ENCODE results near the gene KCP. TPM values are rescaled to one million over a fixed set of nuclear protein-coding genes. Genes with fewer than 3 reads are reported as not detected.

Gene KCP
- total RNA-seq, 1 donor from 2014 or later = 0.09 TPM

- intact Hi-C loops (cut with micrococcal nuclease) = no loop called here
- Mint-ChIP-seq H3K36me3 (ENCODE audit: low read depth) (peaks cover 7% of the 10 kb centered on the region), H3K27me3 (peaks cover 17% of the 10 kb centered on the region), H3K9me3 (peaks cover 5% of the 10 kb centered on the region), H3K4me1 (peaks cover 20% of the 10 kb centered on the region), H3K27ac (no peak overlapping the region), H3K4me3 (no peak overlapping the region)
- DNase-seq = no peak
Observed at GRCh38 chr7:128934361-128935341, 24.1 kb upstream of the KCP start.

DNA sequence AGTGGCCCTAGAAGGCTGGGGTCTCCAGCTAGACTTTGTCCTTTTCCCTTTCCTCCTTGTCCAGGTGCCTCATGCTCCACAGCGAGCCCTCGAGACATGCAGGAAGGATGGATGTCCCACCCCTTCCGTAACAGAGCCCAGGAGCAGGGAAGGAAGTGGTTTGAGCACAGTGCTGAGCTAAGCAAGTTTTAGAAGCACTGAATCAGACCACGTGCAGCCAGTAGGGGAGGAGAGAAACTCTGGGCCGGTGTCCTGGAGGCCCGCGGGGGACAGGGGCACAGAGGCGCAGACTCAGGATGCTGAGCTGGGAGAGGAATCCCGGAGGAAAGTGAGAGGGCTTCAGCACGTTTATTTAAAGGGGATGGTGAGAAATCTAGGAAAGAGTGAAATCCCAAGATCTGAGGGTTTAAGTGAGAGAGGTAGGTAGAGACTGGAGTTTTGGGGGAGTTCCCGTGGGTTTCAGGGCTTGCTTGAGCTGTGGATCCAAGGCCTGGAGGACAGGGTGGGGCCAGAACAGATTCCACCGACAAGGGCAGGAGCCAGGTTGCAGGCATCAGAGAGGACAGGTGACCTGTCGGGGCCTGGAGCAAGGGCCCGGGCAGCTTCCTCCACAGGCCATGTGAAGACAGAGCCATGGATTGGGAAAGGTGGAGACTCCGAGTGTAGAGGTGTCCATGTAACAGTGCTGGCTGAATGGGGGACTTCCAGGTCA, 22.8 kb upstream of the KCP start:
- peak overlapping the region; percentile 79 for H3K4me3 Mint-ChIP-seq
- H3K4me1 Mint-ChIP-seq = peaks cover 14% of the 10 kb centered on the region
- H3K27me3 Mint-ChIP-seq = peaks cover 14% of the 10 kb centered on the region
- peak overlapping the region; percentile 93 for H3K27ac Mint-ChIP-seq
- peaks cover 6% of the 10 kb centered on the region for H3K36me3 Mint-ChIP-seq (ENCODE audit: low read depth)
- intact Hi-C loops (cut with micrococcal nuclease) = no loop called here
- peaks cover 5% of the 10 kb centered on the region for H3K9me3 Mint-ChIP-seq
- DNase-seq = peak; percentile 86

DNA sequence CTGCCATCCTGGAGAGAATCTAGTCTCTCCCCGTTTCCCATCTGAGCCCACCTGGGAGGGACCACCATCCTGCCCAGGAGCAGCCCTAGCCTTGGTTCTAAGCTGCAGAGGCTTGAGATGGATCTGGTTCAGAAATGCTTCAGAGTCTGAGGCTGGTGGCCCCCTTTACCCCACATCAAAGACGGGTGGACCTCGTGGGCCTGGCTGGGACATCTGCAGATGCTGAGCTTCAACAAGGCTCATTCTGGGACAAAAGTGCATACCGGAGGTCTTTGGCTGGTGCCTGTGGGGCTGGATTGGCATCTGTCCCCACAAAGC, 22.3 kb upstream of the KCP start:
- peaks cover 6% of the 10 kb centered on the region for H3K36me3 Mint-ChIP-seq (ENCODE audit: low read depth)
- no peak overlapping the region for H3K27ac Mint-ChIP-seq
- intact Hi-C loops (cut with micrococcal nuclease) = no loop called here
- peaks cover 13% of the 10 kb centered on the region for H3K27me3 Mint-ChIP-seq
- peaks cover 5% of the 10 kb centered on the region for H3K9me3 Mint-ChIP-seq
- H3K4me1 Mint-ChIP-seq = peaks cover 13% of the 10 kb centered on the region
- no peak for DNase-seq
- no peak overlapping the region for H3K4me3 Mint-ChIP-seq

GRCh38 chr7:128931965-128932861, 21.7 kb upstream of the KCP start:
- intact Hi-C loops (cut with micrococcal nuclease) = no loop called here
- Mint-ChIP-seq H3K27me3 (peaks cover 11% of the 10 kb centered on the region), H3K4me1 (peaks cover 13% of the 10 kb centered on the region), H3K36me3 (ENCODE audit: low read depth) (peaks cover 5% of the 10 kb centered on the region), H3K9me3 (peaks cover 5% of the 10 kb centered on the region), H3K27ac (peak overlapping the region; percentile 56), H3K4me3 (no peak overlapping the region)
- DNase-seq = no peak

DNA sequence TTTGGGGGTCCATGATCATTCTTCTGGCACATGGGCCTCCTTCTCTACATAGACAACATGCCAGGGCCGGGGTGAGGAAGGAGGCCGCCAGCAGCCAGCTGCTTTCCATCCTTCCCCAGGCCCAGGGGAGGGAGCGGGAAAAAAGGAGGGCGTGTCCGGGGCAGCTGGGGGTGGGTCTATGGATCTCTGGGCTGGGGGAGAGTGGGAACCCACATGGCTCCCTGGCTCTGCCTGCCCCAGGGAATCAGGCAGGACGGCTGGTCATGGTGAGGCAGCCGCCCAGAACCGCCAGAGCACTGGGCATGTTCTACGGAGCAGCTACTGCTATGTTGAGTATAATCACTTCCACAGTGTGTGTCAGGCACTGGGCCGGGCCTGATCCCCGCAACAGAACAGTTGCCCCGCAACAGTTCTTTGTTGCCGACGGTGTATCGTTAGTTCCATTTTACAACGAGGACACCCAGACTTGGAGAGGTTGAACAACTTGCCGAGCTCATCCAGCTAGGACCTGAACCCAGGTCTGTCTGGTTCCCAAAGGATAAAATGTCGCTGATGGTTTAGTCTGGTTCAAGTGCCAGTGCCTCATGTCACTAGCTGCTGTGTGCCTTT, 20.8 kb upstream of the KCP start:
- intact Hi-C loops (cut with micrococcal nuclease) = no loop called here
- H3K4me3 Mint-ChIP-seq = no peak overlapping the region
- peaks cover 2% of the 10 kb centered on the region for H3K36me3 Mint-ChIP-seq (ENCODE audit: low read depth)
- H3K4me1 Mint-ChIP-seq = peaks cover 8% of the 10 kb centered on the region
- H3K27me3 Mint-ChIP-seq = peaks cover 6% of the 10 kb centered on the region
- H3K9me3 Mint-ChIP-seq = peaks cover 5% of the 10 kb centered on the region
- no peak for DNase-seq
- no peak overlapping the region for H3K27ac Mint-ChIP-seq

DNA sequence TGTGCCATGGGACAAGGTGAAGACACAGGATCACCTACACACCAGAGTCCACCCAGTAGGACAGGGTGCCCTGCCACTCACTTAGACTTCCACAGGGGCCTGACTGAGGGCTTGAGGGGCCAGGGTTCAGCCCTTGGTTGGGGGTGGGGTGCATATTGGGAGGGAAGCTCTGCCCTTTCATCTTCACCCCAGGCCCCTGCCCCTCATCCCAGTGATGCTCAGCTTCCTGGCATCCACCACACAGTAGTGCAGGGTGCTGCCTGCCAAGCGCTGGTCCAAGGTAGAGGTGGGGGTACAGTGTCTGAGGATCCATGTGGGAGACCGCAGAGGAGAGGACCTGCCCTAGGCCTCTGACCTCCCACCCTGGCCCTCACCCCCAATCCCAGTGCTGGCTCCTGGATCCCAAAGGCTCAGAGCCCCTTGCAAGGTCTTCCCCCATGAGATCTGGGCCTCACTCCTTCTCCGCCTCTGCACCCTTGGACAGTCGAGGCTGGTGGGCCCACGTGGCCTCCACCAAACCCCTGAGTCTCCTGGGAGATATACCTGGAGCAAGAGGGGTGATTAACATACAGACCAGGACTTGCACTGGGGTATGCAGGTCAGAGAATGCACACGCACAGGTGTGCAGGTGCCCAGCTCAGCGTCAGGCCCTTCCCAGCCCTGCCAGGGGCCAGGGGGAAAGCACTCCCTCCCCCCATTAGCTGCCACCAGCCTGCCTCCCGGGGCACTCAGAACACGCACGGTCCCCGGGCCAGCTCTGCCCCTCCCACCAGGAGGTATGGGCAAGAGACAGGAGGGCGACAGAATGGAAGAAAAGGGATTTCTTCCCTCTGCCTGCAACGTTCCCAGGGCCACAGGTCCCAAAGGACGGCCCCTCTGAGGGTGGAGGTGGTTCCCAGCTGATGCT, 18.6 kb upstream of the KCP start:
- no peak for DNase-seq
- Mint-ChIP-seq H3K36me3 (ENCODE audit: low read depth) (peaks cover 2% of the 10 kb centered on the region), H3K4me1 (peaks cover 8% of the 10 kb centered on the region), H3K4me3 (no peak overlapping the region), H3K27ac (no peak overlapping the region), H3K9me3 (peaks cover 5% of the 10 kb centered on the region), H3K27me3 (peaks cover 11% of the 10 kb centered on the region)
- intact Hi-C loops (cut with micrococcal nuclease) = no loop called here

GRCh38 chr7:128928159-128928813, 17.8 kb upstream of the KCP start:
- no peak for DNase-seq

GRCh38 chr7:128924707-128925588, 14.4 kb upstream of the KCP start:
- Mint-ChIP-seq H3K27ac (no peak overlapping the region), H3K36me3 (ENCODE audit: low read depth) (no peaks in the 10 kb centered on the region), H3K27me3 (peaks cover 26% of the 10 kb centered on the region), H3K4me1 (no peaks in the 10 kb centered on the region), H3K9me3 (no peaks in the 10 kb centered on the region), H3K4me3 (no peak overlapping the region)
- intact Hi-C loops (cut with micrococcal nuclease) = no loop called here
- no peak for DNase-seq

More at GRCh38 chr7:128928159-128928813, 17.8 kb upstream of the KCP start:
- Mint-ChIP-seq H3K27me3 (peaks cover 13% of the 10 kb centered on the region), H3K4me3 (no peak overlapping the region), H3K36me3 (ENCODE audit: low read depth) (peaks cover under 1% of the 10 kb centered on the region), H3K27ac (no peak overlapping the region), H3K9me3 (peaks cover 2% of the 10 kb centered on the region), H3K4me1 (peaks cover 3% of the 10 kb centered on the region)
- intact Hi-C loops (cut with micrococcal nuclease) = no loop called here

DNA sequence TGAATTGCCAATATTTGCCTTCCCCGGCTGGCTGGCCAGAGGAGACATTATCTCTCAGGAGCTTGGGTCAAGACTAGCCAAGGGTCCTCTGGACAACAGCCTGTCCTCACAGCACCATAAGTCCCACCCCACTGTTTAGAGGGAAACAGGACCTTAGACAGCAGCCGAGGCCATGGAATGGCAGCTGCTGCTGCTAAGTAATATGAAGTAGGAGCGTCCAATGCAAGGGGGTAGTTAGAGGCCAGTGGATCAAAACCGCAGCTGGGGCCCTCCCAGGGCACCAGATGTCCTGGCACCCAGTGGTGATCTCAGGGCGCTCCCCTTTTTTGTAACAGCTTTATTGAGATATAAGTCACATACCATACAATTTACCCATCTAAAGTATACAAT, 12.9 kb upstream of the KCP start:
- H3K4me1 Mint-ChIP-seq = no peaks in the 10 kb centered on the region
- intact Hi-C loops (cut with micrococcal nuclease) = no loop called here

GRCh38 chr7:128922496-128923410, 12.2 kb upstream of the KCP start:
- H3K27ac Mint-ChIP-seq = no peak overlapping the region
- no peak overlapping the region for H3K4me3 Mint-ChIP-seq
- intact Hi-C loops (cut with micrococcal nuclease) = no loop called here
- H3K27me3 Mint-ChIP-seq = peaks cover 42% of the 10 kb centered on the region
- no peaks in the 10 kb centered on the region for H3K9me3 Mint-ChIP-seq
- H3K4me1 Mint-ChIP-seq = no peaks in the 10 kb centered on the region
- DNase-seq = no peak
- no peaks in the 10 kb centered on the region for H3K36me3 Mint-ChIP-seq (ENCODE audit: low read depth)

More for the DNA sequence above, 12.9 kb upstream of the KCP start:
- Mint-ChIP-seq H3K36me3 (ENCODE audit: low read depth) (no peaks in the 10 kb centered on the region), H3K4me3 (no peak overlapping the region), H3K9me3 (no peaks in the 10 kb centered on the region), H3K27ac (no peak overlapping the region), H3K27me3 (peaks cover 37% of the 10 kb centered on the region)
- no peak for DNase-seq
